Measurements from ENCODE around the gene GCKR. TPM values are rescaled to one million over a fixed set of nuclear protein-coding genes. Genes with fewer than 3 reads are reported as not detected.

GCKR gene
- total RNA-seq, 1 experiment from 2014 or later = 0.11 TPM

- H3K27me3 ChIP-seq (ENCODE audit: insufficient read depth, low read length) = no peaks in the 10 kb centered on the region
- no peak for DNase-seq
- H3K79me2 ChIP-seq (ENCODE audit: insufficient read depth, low read length) = no peaks in the 10 kb centered on the region
- H3K9ac ChIP-seq (ENCODE audit: extremely low read depth, insufficient read length, low read length) = no peak overlapping the region
- no peak overlapping the region for H4K91ac ChIP-seq (ENCODE audit: insufficient read length, low read depth, low read length)
- H4K8ac ChIP-seq (replicated peaks; ENCODE audit: insufficient read length, low read depth, low read length) = no peak overlapping the region
- no peak overlapping the region for H3K23ac ChIP-seq (ENCODE audit: insufficient read length, low read depth, low read length)
- TF ChIP-seq CTCF (conservative IDR thresholded peaks at IDR 0.05) = no peak
- H3K27ac ChIP-seq (ENCODE audit: insufficient read length, low read depth, low read length) = no peak overlapping the region
- no peak overlapping the region for H2AFZ ChIP-seq (ENCODE audit: low read length)
- H3K4me3 Mint-ChIP-seq = no peak overlapping the region
- no peaks in the 10 kb centered on the region for H3K4me1 Mint-ChIP-seq
- no peak overlapping the region for H3K18ac ChIP-seq (ENCODE audit: insufficient read length, low read depth, low read length)
- no peak overlapping the region for H2AK5ac ChIP-seq (ENCODE audit: insufficient read length, low read length)
- H3K23me2 ChIP-seq (ENCODE audit: insufficient read length, low read depth, low read length, poor library complexity, severe bottlenecking) = no peaks in the 10 kb centered on the region
- no peaks in the 10 kb centered on the region for H3K79me1 ChIP-seq (ENCODE audit: insufficient read depth, low read depth, low read length, poor library complexity, severe bottlenecking)
- WGBS (ENCODE audit: extremely low coverage, insufficient read length, low lambda C conversion rate) = no CpG with 5 or more reads among the region's 2 CpGs
- H3K27ac Mint-ChIP-seq = no peak overlapping the region
- no peaks in the 10 kb centered on the region for H3K4me1 ChIP-seq (ENCODE audit: insufficient read depth, low read length)
- peaks cover 7 to 15% of the 10 kb centered on the region in 2 experiments; a peak in 2 of 5 replicates for H3K9me3 Mint-ChIP-seq
- no peak overlapping the region for H3K56ac ChIP-seq (ENCODE audit: insufficient read length, low read depth, low read length)
- H2BK20ac ChIP-seq (ENCODE audit: low read depth, low read length, poor library complexity, severe bottlenecking) = no peak overlapping the region
- no peak overlapping the region for H4K5ac ChIP-seq (ENCODE audit: insufficient read length, low read depth, low read length)
- no peak overlapping the region for H2BK120ac ChIP-seq (ENCODE audit: low read depth, low read length, poor library complexity, severe bottlenecking)
- no peaks in the 10 kb centered on the region for H3K36me3 Mint-ChIP-seq (ENCODE audit: insufficient read depth in 1 of 3, low read depth in 3 of 3)
- H3K27me3 Mint-ChIP-seq (ENCODE audit: low read depth) = peaks cover 12% of the 10 kb centered on the region
- no peak overlapping the region for H3K4ac ChIP-seq (ENCODE audit: low read depth, low read length)
- no peak overlapping the region for H2BK12ac ChIP-seq (ENCODE audit: insufficient read length, low read depth, low read length)
- no peak overlapping the region for H2BK5ac ChIP-seq (ENCODE audit: insufficient read length, low read length)
- H3T11ph ChIP-seq (ENCODE audit: low read length) = no peak overlapping the region
- H3K9me3 ChIP-seq (ENCODE audit: control insufficient read depth, low read depth, low read length) = no peaks in the 10 kb centered on the region
- no peaks in the 10 kb centered on the region for H4K20me1 ChIP-seq (ENCODE audit: control insufficient read depth, insufficient read depth, insufficient read length)
- no peak overlapping the region for H2BK15ac ChIP-seq (ENCODE audit: low read depth, low read length)
- no peak overlapping the region for H3K4me2 ChIP-seq (ENCODE audit: insufficient read depth, insufficient read length, low read length)
- no peak overlapping the region for H3K14ac ChIP-seq (ENCODE audit: insufficient read depth, low read length)
Measured at GRCh38 chr2:27561060-27561459, 64.4 kb downstream of the GCKR start.

All from H9 (cell line).